HG03575 (cell line): ENCODE results near the gene ZBTB16.

Experiments used
- ATAC-seq: cut with Tn5 transposase; IDR thresholded peaks from one replicate; pipeline ENCODE4 v1.9.1; 2021; ENCODE audit not compliant: unreplicated experiment, insufficient number of reproducible peaks, low FRiP score; ENCODE audit errors: extremely low read depth

The ZBTB16 gene

GRCh38 chr11:114291842-114292680, 232.6 kb downstream of the ZBTB16 start:
- no peak for ATAC-seq

- no peak for ATAC-seq
These were observed 233.7 kb downstream of the ZBTB16 start for GRCh38 chr11:114293201-114293711.

GRCh38 chr11:114295676-114296604, 236.4 kb downstream of the ZBTB16 start, which contains the start of gene NNMT:
NNMT (plus strand) TSS chr11:114296399; CDS start chr11:114296557, 158 bp downstream.
- ATAC-seq: no peak

- no peak for ATAC-seq
These were observed 237.3 kb downstream of the ZBTB16 start for GRCh38 chr11:114296605-114297372.

GRCh38 chr11:114297806-114298709, 238.5 kb downstream of the ZBTB16 start:
- no peak for ATAC-seq

GRCh38 chr11:114298710-114299109, 239.2 kb downstream of the ZBTB16 start:
- no peak for ATAC-seq
